ENCODE results near the gene SLC38A11. TPM values are rescaled to one million over a fixed set of nuclear protein-coding genes. Genes with fewer than 3 reads are reported as not detected.
"Not testable (repeated sequence)": the region's sequence is repeated elsewhere in the genome, so short reads cannot be mapped to it uniquely, and the experiment has no call there.

The SLC38A11 gene
- total RNA-seq: 1 to 10 TPM; 1.1 to 1.4 TPM
- under 1 TPM in 1 of 2 donors, not detected in 1; 0.63 TPM for polyA plus RNA-seq
- long read RNA-seq, donor 1: 0 reads
- long read RNA-seq, donor 2, partial matches to known transcripts: 0 of 1 reads
- long read RNA-seq, donor 2, other reads (novel, unspliced or antisense): 1 of 1 reads

- peak in 1 of 2 donors; percentile 79 for DNase-seq
- Histone ChIP-seq H3K9me3 (ENCODE audit: control insufficient read depth, low read length) (no peaks in the 10 kb centered on the region), H3K27ac (ENCODE audit: low read depth in 1 of 2, low read length in 2 of 2) (no peak within 1 kb of the TSS), H3K4me3 (ENCODE audit: low read length in 2 of 2) (peak within 1 kb of the TSS in 1 of 2 donors; percentile 59), H3K36me3 (ENCODE audit: control insufficient read depth in 1 of 2, insufficient read depth in 2 of 2, low read length in 1 of 2) (no peaks in the 10 kb centered on the region), H3K27me3 (ENCODE audit: control insufficient read depth in 1 of 2, insufficient read depth in 2 of 2, low read length in 1 of 2) (no peaks in the 10 kb centered on the region), H3K4me1 (ENCODE audit: control insufficient read depth in 1 of 2, insufficient read depth in 2 of 2, low read length in 2 of 2) (no peaks in the 10 kb centered on the region)
- peak; percentile 71 for ATAC-seq (ENCODE audit: low FRiP score)
- intact Hi-C loops (cut with DNase I): no loop called here
- WGBS, 2 donors: 12 to 15% methylated on average over 34 of the region's 34 CpGs
Observed at GRCh38 chr2:164954954-164955701, at the start of gene SLC38A11. Gene SLC38A11 (minus strand): TSS chr2:164955525. CDS start chr2:164955247, 278 bp downstream.

GRCh38 chr2:165003443-165004130 is 48.3 kb upstream of the SLC38A11 start:
- peaks cover 0 to 3% of the 10 kb centered on the region in 2 donors for H3K4me1 ChIP-seq (ENCODE audit: control insufficient read depth in 1 of 2, insufficient read depth in 2 of 2, low read length in 2 of 2)
- intact Hi-C loops (cut with DNase I): no loop called here
- DNase-seq: peak in 1 of 2 donors; percentile 47
- WGBS, 2 donors: 85% methylated on average over 24 of the region's 24 CpGs
- H3K9me3 ChIP-seq (ENCODE audit: control insufficient read depth, low read length): no peaks in the 10 kb centered on the region
- H3K27ac ChIP-seq (ENCODE audit: low read depth in 1 of 2, low read length in 2 of 2): no peak overlapping the region
- no peak overlapping the region for H3K4me3 ChIP-seq (ENCODE audit: low read length in 2 of 2)
- H3K27me3 ChIP-seq (ENCODE audit: control insufficient read depth in 1 of 2, insufficient read depth in 2 of 2, low read length in 1 of 2): no peaks in the 10 kb centered on the region
- ATAC-seq (ENCODE audit: low FRiP score): no peak
- no peaks in the 10 kb centered on the region for H3K36me3 ChIP-seq (ENCODE audit: control insufficient read depth in 1 of 2, insufficient read depth in 2 of 2, low read length in 1 of 2)

- H3K9me3 ChIP-seq (ENCODE audit: control insufficient read depth, low read length): no peaks in the 10 kb centered on the region
- peaks cover 0 to 3% of the 10 kb centered on the region in 2 donors for H3K4me1 ChIP-seq (ENCODE audit: control insufficient read depth in 1 of 2, insufficient read depth in 2 of 2, low read length in 2 of 2)
- no peaks in the 10 kb centered on the region for H3K36me3 ChIP-seq (ENCODE audit: control insufficient read depth in 1 of 2, insufficient read depth in 2 of 2, low read length in 1 of 2)
- H3K27ac ChIP-seq (ENCODE audit: low read depth in 1 of 2, low read length in 2 of 2): no peak overlapping the region
- WGBS, 2 donors: 92 to 95% methylated on average over 1 of the region's 1 CpG
- ATAC-seq (ENCODE audit: low FRiP score) (no peak), DNase-seq (no peak)
- intact Hi-C loops (cut with DNase I): no loop called here
- no peak overlapping the region for H3K4me3 ChIP-seq (ENCODE audit: low read length in 2 of 2)
- H3K27me3 ChIP-seq (ENCODE audit: control insufficient read depth in 1 of 2, insufficient read depth in 2 of 2, low read length in 1 of 2): no peaks in the 10 kb centered on the region
Observed at GRCh38 chr2:165002638-165003037, 47.3 kb upstream of the SLC38A11 start.

GRCh38 chr2:164994664-164995299 is 39.5 kb upstream of the SLC38A11 start:
- not testable (repeated sequence) for H3K9me3 ChIP-seq (ENCODE audit: control insufficient read depth, low read length); H3K4me3 ChIP-seq (ENCODE audit: low read length in 2 of 2); H3K36me3 ChIP-seq (ENCODE audit: control insufficient read depth in 1 of 2, insufficient read depth in 2 of 2, low read length in 1 of 2); ATAC-seq (ENCODE audit: low FRiP score); H3K4me1 ChIP-seq (ENCODE audit: control insufficient read depth in 1 of 2, insufficient read depth in 2 of 2, low read length in 2 of 2); H3K27ac ChIP-seq (ENCODE audit: low read depth in 1 of 2, low read length in 2 of 2); H3K27me3 ChIP-seq (ENCODE audit: control insufficient read depth in 1 of 2, insufficient read depth in 2 of 2, low read length in 1 of 2)
- 96 to 98% methylated on average over 36 to 43 of the region's 43 CpGs for WGBS, 2 donors
- intact Hi-C loops (cut with DNase I): loop anchor here (5.0 kb wide), 2 partner anchors 208 to 298 kb away; partner anchors contain the start of gene SCN3A (in 1 of the 2)
- peak in 1 of 2 donors; percentile 68 for DNase-seq

GRCh38 chr2:164993287-164994016 is 38.1 kb upstream of the SLC38A11 start:
- ATAC-seq (ENCODE audit: low FRiP score) (no peak), DNase-seq (no peak)
- intact Hi-C loops (cut with DNase I): no loop called here
- no peaks in the 10 kb centered on the region for H3K36me3 ChIP-seq (ENCODE audit: control insufficient read depth in 1 of 2, insufficient read depth in 2 of 2, low read length in 1 of 2)
- no peaks in the 10 kb centered on the region for H3K9me3 ChIP-seq (ENCODE audit: control insufficient read depth, low read length)
- 80 to 82% methylated on average over 19 of the region's 19 CpGs for WGBS, 2 donors
- H3K4me3 ChIP-seq (ENCODE audit: low read length in 2 of 2): no peak overlapping the region
- H3K27ac ChIP-seq (ENCODE audit: low read depth in 1 of 2, low read length in 2 of 2): no peak overlapping the region
- no peaks in the 10 kb centered on the region for H3K27me3 ChIP-seq (ENCODE audit: control insufficient read depth in 1 of 2, insufficient read depth in 2 of 2, low read length in 1 of 2)
- peaks cover 0 to 3% of the 10 kb centered on the region in 2 donors for H3K4me1 ChIP-seq (ENCODE audit: control insufficient read depth in 1 of 2, insufficient read depth in 2 of 2, low read length in 2 of 2)

GRCh38 chr2:164992818-164993217 is 37.5 kb upstream of the SLC38A11 start:
- DNase-seq (peak in 1 of 2 donors; percentile 45), ATAC-seq (ENCODE audit: low FRiP score) (peak; percentile 75)
- no peaks in the 10 kb centered on the region for H3K36me3 ChIP-seq (ENCODE audit: control insufficient read depth in 1 of 2, insufficient read depth in 2 of 2, low read length in 1 of 2)
- no peaks in the 10 kb centered on the region for H3K27me3 ChIP-seq (ENCODE audit: control insufficient read depth in 1 of 2, insufficient read depth in 2 of 2, low read length in 1 of 2)
- no peak overlapping the region for H3K4me3 ChIP-seq (ENCODE audit: low read length in 2 of 2)
- no peak overlapping the region for H3K27ac ChIP-seq (ENCODE audit: low read depth in 1 of 2, low read length in 2 of 2)
- intact Hi-C loops (cut with DNase I): no loop called here
- H3K4me1 ChIP-seq (ENCODE audit: control insufficient read depth in 1 of 2, insufficient read depth in 2 of 2, low read length in 2 of 2): peaks cover 0 to 3% of the 10 kb centered on the region in 2 donors
- 0 to 1% methylated on average over 5 of the region's 5 CpGs for WGBS, 2 donors
- H3K9me3 ChIP-seq (ENCODE audit: control insufficient read depth, low read length): no peaks in the 10 kb centered on the region

GRCh38 chr2:164992093-164992454 is 36.7 kb upstream of the SLC38A11 start:
- peak; percentile 21 for ATAC-seq (ENCODE audit: low FRiP score)

GRCh38 chr2:164991361-164992092 is 36.2 kb upstream of the SLC38A11 start:
- H3K4me1 ChIP-seq (ENCODE audit: control insufficient read depth in 1 of 2, insufficient read depth in 2 of 2, low read length in 2 of 2); H3K9me3 ChIP-seq (ENCODE audit: control insufficient read depth, low read length); H3K4me3 ChIP-seq (ENCODE audit: low read length in 2 of 2); H3K36me3 ChIP-seq (ENCODE audit: control insufficient read depth in 1 of 2, insufficient read depth in 2 of 2, low read length in 1 of 2); H3K27me3 ChIP-seq (ENCODE audit: control insufficient read depth in 1 of 2, insufficient read depth in 2 of 2, low read length in 1 of 2); intact Hi-C loops (cut with DNase I); DNase-seq: not testable (repeated sequence)
- peak; percentile 75 for ATAC-seq (ENCODE audit: low FRiP score)
- H3K27ac ChIP-seq (ENCODE audit: low read depth in 1 of 2, low read length in 2 of 2): peak overlapping the region; percentile 77 to 82

More at GRCh38 chr2:164992093-164992454, 36.7 kb upstream of the SLC38A11 start:
- H3K4me1 ChIP-seq (ENCODE audit: control insufficient read depth in 1 of 2, insufficient read depth in 2 of 2, low read length in 2 of 2); H3K27me3 ChIP-seq (ENCODE audit: control insufficient read depth in 1 of 2, insufficient read depth in 2 of 2, low read length in 1 of 2); intact Hi-C loops (cut with DNase I); H3K36me3 ChIP-seq (ENCODE audit: control insufficient read depth in 1 of 2, insufficient read depth in 2 of 2, low read length in 1 of 2); H3K4me3 ChIP-seq (ENCODE audit: low read length in 2 of 2); H3K9me3 ChIP-seq (ENCODE audit: control insufficient read depth, low read length); DNase-seq: not testable (repeated sequence)
- H3K27ac ChIP-seq (ENCODE audit: low read depth in 1 of 2, low read length in 2 of 2): peak overlapping the region; percentile 77 to 82
